PC-3 (cell line): ENCODE data around the gene ADAMTS16. TPM values are rescaled to one million over a fixed set of nuclear protein-coding genes. Genes with fewer than 3 reads are reported as not detected.

ENCODE experiments used
- ATAC-seq: fragments of 200-7000 bp; cut with Tn5 transposase; 2 replicates; pipeline ENCODE4 v1.9.1; 2020; ENCODE audit warnings: mild to moderate bottlenecking, moderate library complexity
- BruUV-seq: library from RNA; stranded (reverse); fragments of 400-500 nt; replicated peaks from 2 replicates; lab custom pipeline; 2021; lab: Mats Ljungman, UMichigan
- CTCF ChIA-PET: fragments of 300-600 bp; sonication (Branson Sonifier 250); formaldehyde crosslinking; loops from one replicate; lab custom pipeline; 2022; ENCODE audit warnings: antibody characterized with exemption; lab: Charles Lee
- POLR2A ChIA-PET: fragments of 300-600 bp; sonication (Branson Sonifier 250); formaldehyde crosslinking; loops from one replicate; lab custom pipeline; 2022; ENCODE audit warnings: antibody characterized with exemption; ENCODE audit not compliant: unreplicated experiment; lab: Charles Lee
- DNase-seq: peaks from one replicate; pipeline ENCODE4 v3.0.0-alpha.2; 2015
- H2AFZ ChIP-seq: fragments of 300-600 bp; sonication (generic); 2 replicates; pipeline ENCODE4 v1.6.0; 2016; ENCODE audit warnings: antibody characterized with exemption, low read length
- H3F3A ChIP-seq: fragments of 300-600 bp; sonication (generic); one replicate; pipeline ENCODE4 v1.6.0; 2017; ENCODE audit warnings: antibody characterized with exemption, low read length, control low read depth, mild to moderate bottlenecking; ENCODE audit not compliant: unreplicated experiment
- H3K27ac ChIP-seq: fragments of 300-600 bp; sonication (generic); 2 replicates; pipeline ENCODE4 v1.5.1; 2016; ENCODE audit warnings: mild to moderate bottlenecking, low read length
- H3K27me3 ChIP-seq: fragments of 300-600 bp; sonication (generic); 2 replicates; pipeline ENCODE4 v1.6.1; 2016; ENCODE audit warnings: low read length, mixed read lengths
- H3K36me3 ChIP-seq: fragments of 300-600 bp; sonication (generic); 2 replicates; pipeline ENCODE4 v1.6.1; 2016; ENCODE audit warnings: low read depth, mixed run types, low read length, mixed read lengths
- H3K4me1 ChIP-seq: fragments of 300-600 bp; sonication (generic); 2 replicates; pipeline ENCODE4 v1.5.1; 2016; ENCODE audit warnings: low read length; ENCODE audit not compliant: insufficient read depth
- H3K4me2 ChIP-seq: fragments of 300-600 bp; sonication (generic); 2 replicates; pipeline ENCODE4 v1.6.0; 2016; ENCODE audit warnings: low read length
- H3K4me3 ChIP-seq: fragments of 300-600 bp; sonication (generic); 2 replicates; pipeline ENCODE4 v1.5.1; 2016; ENCODE audit warnings: mild to moderate bottlenecking, low read length, mixed read lengths
- H3K79me2 ChIP-seq: fragments of 300-600 bp; sonication (generic); 2 replicates; pipeline ENCODE4 v1.6.1; 2017; ENCODE audit warnings: low read length, mixed read lengths
- H3K9ac ChIP-seq: fragments of 300-600 bp; sonication (generic); 2 replicates; pipeline ENCODE4 v1.6.0; 2016; ENCODE audit warnings: mild to moderate bottlenecking, low read length
- H3K9me2 ChIP-seq: fragments of 300-600 bp; sonication (generic); replicated peaks from 2 replicates; pipeline ENCODE4 v1.6.1; 2016; ENCODE audit warnings: mixed run types, low read length, mixed read lengths
- H3K9me3 ChIP-seq: fragments of 300-600 bp; sonication (generic); 2 replicates; pipeline ENCODE4 v1.6.1; 2016; ENCODE audit warnings: low read length, mixed read lengths
- H4K20me1 ChIP-seq: fragments of 300-600 bp; sonication (generic); 2 replicates; pipeline ENCODE4 v1.6.1; 2016; ENCODE audit warnings: low read length, mixed read lengths
- EZH2 ChIP-seq: fragments of 300-600 bp; sonication (generic); IDR thresholded peaks from one replicate; pipeline ENCODE4 v1.6.1; 2017; ENCODE audit warnings: antibody characterized with exemption, mild to moderate bottlenecking, low read length; ENCODE audit not compliant: unreplicated experiment
- EZH2phosphoT487 ChIP-seq: fragments of 300-600 bp; sonication (generic); IDR thresholded peaks from 2 replicates; pipeline ENCODE4 v1.6.1; 2018; ENCODE audit warnings: mild to moderate bottlenecking, antibody characterized with exemption, low read length, borderline replicate concordance
- intact Hi-C: fragments of 100-400 bp; cut with micrococcal nuclease; formaldehyde crosslinking; loops from 2 replicates; pipeline ENCODE4 v1.9.0; 2023
- total RNA-seq: library from RNA; depleted of rRNA; stranded (reverse); fragments of >200 nt; gene quantifications from 2 replicates; pipeline ENCODE4 v1.2.3, GENCODE V29; 2014
- TF ChIP-seq, protein P1 (sequence below): fragments of 300-600 bp; sonication (generic); conservative IDR thresholded peaks from 2 replicates; pipeline ENCODE4 v1.5.1; 2017; ENCODE audit warnings: antibody characterized with exemption, low read depth, mild to moderate bottlenecking, low read length

ADAMTS16 gene
- total RNA-seq, 1 experiment from 2014 or later = 1.7 TPM

DNA sequence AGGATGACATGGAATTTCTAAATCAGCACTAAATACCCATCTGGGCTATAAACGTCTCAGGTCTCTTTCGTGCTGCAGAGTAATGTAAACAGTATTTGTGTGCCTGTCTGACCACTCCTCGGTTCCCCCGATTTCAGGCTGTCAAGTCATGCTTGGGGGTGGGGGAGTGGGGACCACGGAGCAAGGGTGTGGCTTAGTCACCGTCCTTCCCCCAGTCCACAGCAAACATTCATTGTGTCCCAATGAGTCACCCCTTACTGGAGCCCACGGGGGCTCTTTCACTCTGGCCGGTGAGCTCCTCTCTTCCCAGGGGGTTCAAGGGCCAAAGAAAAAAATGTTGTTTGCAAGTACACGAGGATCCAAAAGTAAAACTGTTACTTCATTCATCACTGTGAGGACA is 210.0 kb downstream of the ADAMTS16 start:
- ATAC-seq = peak; percentile 61

DNA sequence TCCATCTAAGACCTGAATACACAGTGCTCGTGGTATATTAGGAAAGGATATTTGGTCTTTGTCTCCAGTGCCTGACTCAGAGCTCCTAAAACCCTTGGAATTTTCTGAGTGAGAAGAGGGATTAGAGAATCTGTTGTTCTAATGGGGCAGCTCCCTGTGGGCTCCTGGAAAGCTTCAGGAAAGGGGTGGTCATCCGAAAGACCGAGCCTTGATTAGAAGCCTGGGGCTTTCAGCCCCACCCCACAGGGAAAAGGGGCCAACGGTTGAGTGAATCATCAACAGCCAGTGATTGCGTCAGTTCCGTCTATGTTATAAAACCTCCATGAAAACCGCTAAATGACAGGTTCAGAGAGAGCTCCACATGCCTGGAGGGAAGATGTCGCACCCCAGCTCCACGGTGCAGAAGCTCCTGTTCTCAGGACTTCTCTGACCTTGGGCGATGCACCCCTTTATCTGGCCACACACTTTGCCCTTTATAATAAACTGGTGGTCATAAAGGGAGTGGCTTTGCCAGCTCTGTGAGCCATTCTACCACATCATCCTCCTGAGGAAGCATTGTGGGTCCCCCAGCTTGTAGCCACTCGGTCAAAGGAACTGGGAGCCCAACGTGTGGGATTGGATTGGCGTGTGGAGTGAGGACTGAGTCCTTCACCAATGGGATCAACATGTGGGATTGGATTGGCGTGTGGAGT is 211.3 kb downstream of the ADAMTS16 start:
- ATAC-seq (peak; percentile 61), DNase-seq (peak; percentile 89)
- ChIA-PET POLR2A (no interaction called here), CTCF (no interaction called here)
- H3K9me3 ChIP-seq = no peaks in the 10 kb centered on the region
- H3K9me2 ChIP-seq = no peaks in the 10 kb centered on the region
- intact Hi-C loops = no loop called here
- no peaks in the 10 kb centered on the region for H3F3A ChIP-seq
- no peak overlapping the region for H3K4me3 ChIP-seq
- H3K4me1 ChIP-seq = peaks cover 30% of the 10 kb centered on the region
- no peaks in the 10 kb centered on the region for H4K20me1 ChIP-seq
- TF ChIP-seq, protein P1, sequence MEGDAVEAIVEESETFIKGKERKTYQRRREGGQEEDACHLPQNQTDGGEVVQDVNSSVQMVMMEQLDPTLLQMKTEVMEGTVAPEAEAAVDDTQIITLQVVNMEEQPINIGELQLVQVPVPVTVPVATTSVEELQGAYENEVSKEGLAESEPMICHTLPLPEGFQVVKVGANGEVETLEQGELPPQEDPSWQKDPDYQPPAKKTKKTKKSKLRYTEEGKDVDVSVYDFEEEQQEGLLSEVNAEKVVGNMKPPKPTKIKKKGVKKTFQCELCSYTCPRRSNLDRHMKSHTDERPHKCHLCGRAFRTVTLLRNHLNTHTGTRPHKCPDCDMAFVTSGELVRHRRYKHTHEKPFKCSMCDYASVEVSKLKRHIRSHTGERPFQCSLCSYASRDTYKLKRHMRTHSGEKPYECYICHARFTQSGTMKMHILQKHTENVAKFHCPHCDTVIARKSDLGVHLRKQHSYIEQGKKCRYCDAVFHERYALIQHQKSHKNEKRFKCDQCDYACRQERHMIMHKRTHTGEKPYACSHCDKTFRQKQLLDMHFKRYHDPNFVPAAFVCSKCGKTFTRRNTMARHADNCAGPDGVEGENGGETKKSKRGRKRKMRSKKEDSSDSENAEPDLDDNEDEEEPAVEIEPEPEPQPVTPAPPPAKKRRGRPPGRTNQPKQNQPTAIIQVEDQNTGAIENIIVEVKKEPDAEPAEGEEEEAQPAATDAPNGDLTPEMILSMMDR = no peak
- TF ChIP-seq EZH2 (no peak), EZH2phosphoT487 (no peak)
- H2AFZ ChIP-seq = no peak overlapping the region; the same call in 1 of the 2 replicates
- H3K9ac ChIP-seq = peak overlapping the region; percentile 60
- peak overlapping the region; percentile 89 for H3K27ac ChIP-seq
- H3K4me2 ChIP-seq = peak overlapping the region; percentile 42; the same call in 1 of the 2 replicates
- H3K36me3 ChIP-seq = no peaks in the 10 kb centered on the region
- no TSS peak for BruUV-seq
- H3K27me3 ChIP-seq = no peaks in the 10 kb centered on the region
- no peaks in the 10 kb centered on the region for H3K79me2 ChIP-seq

More for the DNA sequence above, 210.0 kb downstream of the ADAMTS16 start:
- TF ChIP-seq, protein P1 = no peak
- TF ChIP-seq EZH2phosphoT487 = no peak
- TF ChIP-seq EZH2 = no peak
- no TSS peak for BruUV-seq
- H3K9me3 ChIP-seq = no peaks in the 10 kb centered on the region
- H3K9me2 ChIP-seq = no peaks in the 10 kb centered on the region
- H3F3A ChIP-seq = no peaks in the 10 kb centered on the region
- no peaks in the 10 kb centered on the region for H3K36me3 ChIP-seq
- peak overlapping the region; percentile 89 for H3K27ac ChIP-seq
- ChIA-PET CTCF (no interaction called here), POLR2A (no interaction called here)
- peak; percentile 81 for DNase-seq
- H3K4me3 ChIP-seq = peak overlapping the region; percentile 3; the same call in 1 of the 2 replicates
- peak overlapping the region; percentile 51 for H3K4me2 ChIP-seq
- no peaks in the 10 kb centered on the region for H3K79me2 ChIP-seq
- no peaks in the 10 kb centered on the region for H3K27me3 ChIP-seq
- intact Hi-C loops = no loop called here
- 0 out of 2 replicates have a peak overlapping the region, but pooled peaks have one; percentile 36 for H2AFZ ChIP-seq
- H4K20me1 ChIP-seq = no peaks in the 10 kb centered on the region
- H3K4me1 ChIP-seq = peaks cover 30% of the 10 kb centered on the region
- H3K9ac ChIP-seq = peak overlapping the region; percentile 60

DNA sequence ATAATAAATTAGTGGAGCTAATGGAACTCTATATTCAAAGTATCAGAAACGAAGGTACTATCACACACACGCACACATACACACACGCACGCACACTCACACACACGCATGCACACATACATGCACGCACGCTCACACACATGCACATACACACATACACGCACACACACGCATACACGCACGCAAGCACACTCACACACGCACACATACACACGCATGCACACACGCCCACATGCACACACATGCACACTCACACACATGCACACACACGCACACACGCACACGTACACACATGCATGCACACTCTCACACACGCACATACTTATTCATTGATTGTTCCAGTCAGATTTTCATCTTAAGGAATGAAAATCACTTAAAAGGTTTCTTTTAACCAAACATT is 212.5 kb downstream of the ADAMTS16 start:
- no peak for ATAC-seq
- CTCF ChIA-PET = no interaction called here
- Histone ChIP-seq H3K4me2 (no peak overlapping the region), H4K20me1 (no peaks in the 10 kb centered on the region), H3K4me3 (no peak overlapping the region), H3K9me3 (no peaks in the 10 kb centered on the region), H3K4me1 (peaks cover 30% of the 10 kb centered on the region), H3K27me3 (no peaks in the 10 kb centered on the region), H3K79me2 (no peaks in the 10 kb centered on the region), H3F3A (no peaks in the 10 kb centered on the region), H2AFZ (no peak overlapping the region), H3K9ac (no peak overlapping the region), H3K36me3 (no peaks in the 10 kb centered on the region), H3K9me2 (no peaks in the 10 kb centered on the region), H3K27ac (no peak overlapping the region)
- DNase-seq = no peak
- intact Hi-C loops = no loop called here
- POLR2A ChIA-PET = no interaction called here
- no peak for TF ChIP-seq EZH2phosphoT487
- TF ChIP-seq, protein P1 = no peak
- TF ChIP-seq EZH2 = no peak
- BruUV-seq = no TSS peak
